GM19025 (cell line): Measurements from ENCODE around the gene ARMC9.
"Not testable (repeated sequence)": the region's sequence is repeated elsewhere in the genome, so short reads cannot be mapped to it uniquely, and the experiment has no call there.

Experiments used
- ATAC-seq: cut with Tn5 transposase; IDR thresholded peaks from one replicate; pipeline ENCODE4 v1.9.1; 2021; ENCODE audit warnings: mild to moderate bottlenecking, low read depth, moderate library complexity; ENCODE audit not compliant: unreplicated experiment

The ARMC9 gene

GRCh38 chr2:231392431-231393148 is 194.2 kb downstream of the ARMC9 start:
- ATAC-seq: no peak

GRCh38 chr2:231393149-231394131 is 195.0 kb downstream of the ARMC9 start:
- peak; percentile 31 for ATAC-seq

GRCh38 chr2:231394211-231395141 is 196.0 kb downstream of the ARMC9 start:
- ATAC-seq: peak; percentile 34

- no peak for ATAC-seq
These were observed 197.0 kb downstream of the ARMC9 start, which contains the start of gene B3GNT7 for GRCh38 chr2:231395188-231396057. TSS of gene B3GNT7 (plus strand) at chr2:231395710. CDS start at chr2:231395804, 94 bp downstream.

GRCh38 chr2:231396058-231396821 is 197.8 kb downstream of the ARMC9 start:
- no peak for ATAC-seq

- no peak for ATAC-seq
These were observed 198.8 kb downstream of the ARMC9 start for GRCh38 chr2:231397011-231397927.

- no peak for ATAC-seq
These were observed 199.5 kb downstream of the ARMC9 start for GRCh38 chr2:231397928-231398294.

- ATAC-seq: no peak
These were observed 200.2 kb downstream of the ARMC9 start for GRCh38 chr2:231398585-231398984.

- no peak for ATAC-seq
These were observed 200.8 kb downstream of the ARMC9 start for GRCh38 chr2:231399046-231399852.

- no peak for ATAC-seq
These were observed 201.6 kb downstream of the ARMC9 start for GRCh38 chr2:231399853-231400680.

GRCh38 chr2:231400681-231401080 is 202.2 kb downstream of the ARMC9 start:
- not testable (repeated sequence) for ATAC-seq

- ATAC-seq: not testable (repeated sequence)
These were observed 202.7 kb downstream of the ARMC9 start for GRCh38 chr2:231401101-231401500.

GRCh38 chr2:231403421-231404182 is 205.2 kb downstream of the ARMC9 start:
- ATAC-seq: not testable (repeated sequence)

GRCh38 chr2:231404183-231404578 is 205.8 kb downstream of the ARMC9 start:
- not testable (repeated sequence) for ATAC-seq
